Esophagus squamous epithelium (tissue), 4 donors: ENCODE measurements around the gene WIPF3.

Experiments used
- CTCF ChIP-seq, 6 experiments: fragments of 450-650 bp in 4 of 6; fragments of 200-600 bp in 2 of 6; sonication (generic) in 2 of 6; IDR thresholded peaks; one replicate each; pipeline ENCODE4 v1.5.1; 2016 to 2019; ENCODE audit warnings: antibody characterized with exemption in 6 of 6, mild to moderate bottlenecking in 4 of 6, moderate library complexity in 4 of 6
- POLR2A ChIP-seq, 4 donors: fragments of 450-650 bp; IDR thresholded peaks; one replicate each; pipeline ENCODE4 v1.6.1; 2017; ENCODE audit warnings: antibody characterized with exemption in 4 of 4, mild to moderate bottlenecking in 4 of 4, moderate library complexity in 3 of 4

- TF ChIP-seq CTCF (IDR thresholded peaks at IDR 0.05) (no peak), POLR2A (IDR thresholded peaks at IDR 0.05) (no peak)
These were observed 43.0 kb upstream of the WIPF3 start for GRCh38 chr7:29763266-29763665.
